Activated CD4-positive, CD25-positive, alpha-beta regulatory T cell treated with anti-CD3 and anti-CD28 coated beads, Interleukin-2, amount 50 U/mL, for 16 hours (primary cell): ENCODE results near the gene LRRN2.
"Not testable (repeated sequence)": the region's sequence is repeated elsewhere in the genome, so short reads cannot be mapped to it uniquely, and the experiment has no call there.

ENCODE experiments used
- DNase-seq: peaks from one replicate; pipeline ENCODE4 v3.0.0-alpha.2; 2020; ENCODE audit warnings: low read depth, low spot score

Gene LRRN2

GRCh38 chr1:204685236-204686006 lies at the start of gene LRRN2:
Gene LRRN2, minus strand, starts transcription at chr1:204685738. Its CDS starts 65,746 bp downstream, at chr1:204619992.
- DNase-seq: no peak

- no peak for DNase-seq
Measured at GRCh38 chr1:204735042-204735441, 49.5 kb upstream of the LRRN2 start.

GRCh38 chr1:204733869-204734596 lies 48.5 kb upstream of the LRRN2 start:
- DNase-seq: no peak

- no peak for DNase-seq
Measured at GRCh38 chr1:204733289-204733688, 47.8 kb upstream of the LRRN2 start.

GRCh38 chr1:204731985-204732575 lies 46.5 kb upstream of the LRRN2 start:
- no peak for DNase-seq

- DNase-seq: no peak
Measured at GRCh38 chr1:204731509-204731908, 46.0 kb upstream of the LRRN2 start.

- no peak for DNase-seq
Measured at GRCh38 chr1:204730826-204731459, 45.4 kb upstream of the LRRN2 start.

GRCh38 chr1:204729516-204729915 lies 44.0 kb upstream of the LRRN2 start:
- DNase-seq: no peak

GRCh38 chr1:204728456-204728855 lies 42.9 kb upstream of the LRRN2 start:
- no peak for DNase-seq

- no peak for DNase-seq
Measured at GRCh38 chr1:204728045-204728444, 42.5 kb upstream of the LRRN2 start.

- not testable (repeated sequence) for DNase-seq
Measured at GRCh38 chr1:204727438-204727837, 41.9 kb upstream of the LRRN2 start.

- no peak for DNase-seq
Measured at GRCh38 chr1:204726478-204726877, 40.9 kb upstream of the LRRN2 start.

- no peak for DNase-seq
Measured at GRCh38 chr1:204725821-204726448, 40.4 kb upstream of the LRRN2 start.

- DNase-seq: no peak
Measured at GRCh38 chr1:204723131-204723787, 37.7 kb upstream of the LRRN2 start.

GRCh38 chr1:204721373-204722055 lies 36.0 kb upstream of the LRRN2 start:
- no peak for DNase-seq

- DNase-seq: no peak
Measured at GRCh38 chr1:204716660-204717059, 31.1 kb upstream of the LRRN2 start.

GRCh38 chr1:204714861-204715511 lies 29.4 kb upstream of the LRRN2 start:
- no peak for DNase-seq

GRCh38 chr1:204714194-204714860 lies 28.8 kb upstream of the LRRN2 start:
- DNase-seq: no peak

- no peak for DNase-seq
Measured at GRCh38 chr1:204713541-204713940, 28.0 kb upstream of the LRRN2 start.
